Transverse colon (tissue), 4 donors: ENCODE data around the gene CCDC112.

Source experiments
- CTCF ChIP-seq, 5 experiments: fragments of 200-600 bp in 3 of 5; fragments of 450-650 bp in 2 of 5; sonication (generic) in 3 of 5; IDR thresholded peaks; 1 replicate in 2 of 5; 2 replicates in 3 of 5; pipeline ENCODE4 v1.5.1; 2016 to 2017; ENCODE audit warnings: antibody characterized with exemption in 5 of 5, inconsistent platforms in 3 of 5, mild to moderate bottlenecking in 2 of 5, moderate library complexity in 1 of 5
- EP300 ChIP-seq: sonication (generic); formaldehyde crosslinking; IDR thresholded peaks from one replicate; pipeline ENCODE4 v1.6.1; 2017; ENCODE audit warnings: antibody characterized with exemption, low read depth
- POLR2A ChIP-seq: fragments of 450-650 bp; IDR thresholded peaks from one replicate; pipeline ENCODE4 v1.6.1; 2016; ENCODE audit warnings: antibody characterized with exemption, mild to moderate bottlenecking, moderate library complexity
- POLR2AphosphoS5 ChIP-seq, 3 donors: sonication (generic); formaldehyde crosslinking; IDR thresholded peaks; one replicate each; pipeline ENCODE4 v1.6.1; 2016; ENCODE audit warnings: antibody characterized with exemption in 3 of 3

- no peak for TF ChIP-seq POLR2A
- no peak for TF ChIP-seq CTCF (IDR thresholded peaks at IDR 0.05)
- no peak for TF ChIP-seq EP300
- no peak for TF ChIP-seq POLR2AphosphoS5 (IDR thresholded peaks at IDR 0.05)
These were observed 23.6 kb upstream of the CCDC112 start for GRCh38 chr5:115320006-115320405.
